ENCODE measurements around the gene TPT1. TPM values are rescaled to one million over a fixed set of nuclear protein-coding genes. Genes with fewer than 3 reads are reported as not detected.
"Not testable (repeated sequence)": the region's sequence is repeated elsewhere in the genome, so short reads cannot be mapped to it uniquely, and the experiment has no call there.

Gene TPT1
- 1,000 to 10,000 TPM; 6,882 to 7,003 (median 6,931) TPM for polyA plus RNA-seq (ENCODE audit: insufficient read length in 3 of 3)

GRCh38 chr13:45341034-45341798, at the start of gene TPT1:
Gene TPT1, minus strand, starts transcription at chr13:45341183. Its CDS starts 114 bp downstream, at chr13:45341069.
- peak; percentile 87 to 96 (median 95) for DNase-seq (ENCODE audit: low read depth in 3 of 3, low spot score in 2 of 3)

- DNase-seq (ENCODE audit: low read depth in 3 of 3, low spot score in 2 of 3) = not testable (repeated sequence)
Measured at GRCh38 chr13:45390348-45390747, 49.4 kb upstream of the TPT1 start.

GRCh38 chr13:45388664-45389063, 47.7 kb upstream of the TPT1 start:
- DNase-seq (ENCODE audit: low read depth in 3 of 3, low spot score in 2 of 3) = no peak

GRCh38 chr13:45386892-45387575, 46.1 kb upstream of the TPT1 start:
- DNase-seq (ENCODE audit: low read depth in 3 of 3, low spot score in 2 of 3) = not testable (repeated sequence)

GRCh38 chr13:45385907-45386553, 45.0 kb upstream of the TPT1 start:
- no peak for DNase-seq (ENCODE audit: low read depth in 3 of 3, low spot score in 2 of 3)

- no peak for DNase-seq (ENCODE audit: low read depth in 3 of 3, low spot score in 2 of 3)
Measured at GRCh38 chr13:45385320-45385719, 44.3 kb upstream of the TPT1 start.

- no peak for DNase-seq (ENCODE audit: low read depth in 3 of 3, low spot score in 2 of 3)
Measured at GRCh38 chr13:45384474-45385174, 43.6 kb upstream of the TPT1 start.

GRCh38 chr13:45382739-45383138, 41.8 kb upstream of the TPT1 start:
- DNase-seq (ENCODE audit: low read depth in 3 of 3, low spot score in 2 of 3) = not testable (repeated sequence)

- DNase-seq (ENCODE audit: low read depth in 3 of 3, low spot score in 2 of 3) = no peak
Measured at GRCh38 chr13:45381196-45381595, 40.2 kb upstream of the TPT1 start.

GRCh38 chr13:45380708-45381107, 39.7 kb upstream of the TPT1 start:
- DNase-seq (ENCODE audit: low read depth in 3 of 3, low spot score in 2 of 3) = not testable (repeated sequence)

- not testable (repeated sequence) for DNase-seq (ENCODE audit: low read depth in 3 of 3, low spot score in 2 of 3)
Measured at GRCh38 chr13:45379516-45379915, 38.5 kb upstream of the TPT1 start.

- DNase-seq (ENCODE audit: low read depth in 3 of 3, low spot score in 2 of 3) = not testable (repeated sequence)
Measured at GRCh38 chr13:45378786-45379185, 37.8 kb upstream of the TPT1 start.

- not testable (repeated sequence) for DNase-seq (ENCODE audit: low read depth in 3 of 3, low spot score in 2 of 3)
Measured at GRCh38 chr13:45377314-45377713, 36.3 kb upstream of the TPT1 start.

- not testable (repeated sequence) for DNase-seq (ENCODE audit: low read depth in 3 of 3, low spot score in 2 of 3)
Measured at GRCh38 chr13:45376651-45377050, 35.7 kb upstream of the TPT1 start.

GRCh38 chr13:45374917-45375316, 33.9 kb upstream of the TPT1 start:
- no peak for DNase-seq (ENCODE audit: low read depth in 3 of 3, low spot score in 2 of 3)

GRCh38 chr13:45373162-45373547, 32.2 kb upstream of the TPT1 start:
- no peak for DNase-seq (ENCODE audit: low read depth in 3 of 3, low spot score in 2 of 3)

- peak in 2 of 3 donors; percentile 35 to 41 for DNase-seq (ENCODE audit: low read depth in 3 of 3, low spot score in 2 of 3)
Measured at GRCh38 chr13:45372189-45373161, 31.5 kb upstream of the TPT1 start.

- DNase-seq (ENCODE audit: low read depth in 3 of 3, low spot score in 2 of 3) = peak in 2 of 3 donors; percentile 44 to 58
Measured at GRCh38 chr13:45370922-45371406, 30.0 kb upstream of the TPT1 start.

GRCh38 chr13:45369116-45369515, 28.1 kb upstream of the TPT1 start:
- DNase-seq (ENCODE audit: low read depth in 3 of 3, low spot score in 2 of 3) = no peak

Measured in right renal cortex interstitium (tissue), 3 donors.